Measurements from ENCODE around the gene GATD1. TPM values are rescaled to one million over a fixed set of nuclear protein-coding genes. Genes with fewer than 3 reads are reported as not detected.
"Not testable (repeated sequence)": the region's sequence is repeated elsewhere in the genome, so short reads cannot be mapped to it uniquely, and the experiment has no call there.

Gene GATD1
- total RNA-seq, 1 donor from 2014 or later: 17.4 TPM

DNA sequence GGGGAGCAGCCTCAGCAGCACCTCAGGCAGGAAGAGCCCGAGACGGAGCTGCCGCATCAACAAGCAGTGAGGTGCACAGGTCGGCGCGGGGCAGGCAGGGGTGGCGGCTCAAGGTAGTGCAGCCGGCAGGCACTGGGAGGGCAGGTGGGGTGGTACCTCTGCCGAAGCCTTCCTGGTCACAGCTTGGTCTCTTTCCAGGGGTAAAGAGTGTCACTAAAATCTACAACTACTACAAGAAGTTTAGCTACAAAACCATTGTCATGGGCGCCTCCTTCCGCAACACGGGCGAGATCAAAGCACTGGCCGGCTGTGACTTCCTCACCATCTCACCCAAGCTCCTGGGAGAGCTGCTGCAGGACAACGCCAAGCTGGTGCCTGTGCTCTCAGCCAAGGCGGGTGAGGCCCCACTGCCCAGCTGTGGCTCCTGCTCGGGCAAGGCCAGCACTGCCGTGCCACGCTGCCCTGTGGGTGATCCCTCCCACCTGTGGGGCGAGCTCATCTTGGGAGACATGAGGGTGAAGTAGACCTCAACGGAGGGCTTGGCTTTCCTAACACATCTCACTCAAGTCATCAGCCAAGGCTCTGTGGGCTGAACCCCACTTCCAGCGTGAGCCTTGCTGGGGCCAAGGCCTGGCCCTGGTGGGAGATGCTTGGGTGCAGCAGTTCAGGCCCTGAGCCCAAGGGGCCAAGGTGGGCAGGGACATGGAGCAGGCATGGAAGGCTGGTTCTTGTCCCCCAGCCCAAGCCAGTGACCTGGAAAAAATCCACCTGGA lies 13.6 kb downstream of the GATD1 start:
- no peak for DNase-seq

DNA sequence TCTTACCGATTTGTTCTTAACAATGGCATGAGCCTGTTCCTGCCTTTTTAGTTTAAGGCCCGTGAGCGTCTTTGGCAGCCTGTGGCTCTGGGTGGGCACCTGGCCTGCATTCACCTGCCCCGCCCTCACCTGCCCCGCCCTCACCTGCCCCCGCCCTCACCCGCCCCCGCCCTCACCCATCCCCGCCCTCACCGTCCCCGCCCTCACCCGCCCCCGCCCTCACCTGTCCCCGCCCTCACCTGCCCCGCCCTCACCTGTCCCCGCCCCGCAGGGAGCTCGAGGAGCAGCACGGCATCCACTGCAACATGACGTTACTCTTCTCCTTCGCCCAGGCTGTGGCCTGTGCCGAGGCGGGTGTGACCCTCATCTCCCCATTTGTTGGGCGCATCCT lies 14.2 kb downstream of the GATD1 start:
- no peak for DNase-seq

DNA sequence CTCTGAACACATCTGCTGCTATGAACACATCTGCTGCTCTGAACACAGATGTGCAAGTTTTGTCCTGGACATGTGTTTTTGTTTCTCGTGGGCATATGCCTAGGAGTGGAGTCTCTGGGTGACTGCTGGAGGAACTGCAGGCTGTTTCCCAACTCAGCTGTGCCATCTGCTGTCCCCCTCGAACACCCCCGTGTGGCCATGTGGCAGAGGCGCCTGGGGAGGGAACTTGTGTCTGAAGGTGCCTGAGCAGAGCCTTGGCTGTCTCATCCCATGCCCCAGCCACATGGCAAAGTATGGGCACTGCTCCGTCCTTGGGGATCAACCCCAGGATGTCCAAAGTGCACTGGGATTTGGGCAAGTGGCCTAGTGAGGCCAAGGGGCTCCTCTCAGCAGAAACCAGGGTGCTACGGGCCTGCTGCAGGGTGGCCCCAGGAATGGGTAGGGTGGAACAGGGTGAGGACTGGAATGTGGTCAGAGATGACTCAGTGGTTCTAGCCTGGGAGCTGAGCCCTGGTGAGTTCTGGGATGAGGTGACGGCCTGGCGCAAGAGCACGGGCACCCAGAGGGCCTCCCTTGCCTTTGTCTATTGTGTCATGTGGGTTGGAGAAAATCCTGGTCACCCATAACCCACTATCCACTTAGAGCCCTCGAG lies 14.7 kb downstream of the GATD1 start:
- peak; percentile 53 for DNase-seq

DNA sequence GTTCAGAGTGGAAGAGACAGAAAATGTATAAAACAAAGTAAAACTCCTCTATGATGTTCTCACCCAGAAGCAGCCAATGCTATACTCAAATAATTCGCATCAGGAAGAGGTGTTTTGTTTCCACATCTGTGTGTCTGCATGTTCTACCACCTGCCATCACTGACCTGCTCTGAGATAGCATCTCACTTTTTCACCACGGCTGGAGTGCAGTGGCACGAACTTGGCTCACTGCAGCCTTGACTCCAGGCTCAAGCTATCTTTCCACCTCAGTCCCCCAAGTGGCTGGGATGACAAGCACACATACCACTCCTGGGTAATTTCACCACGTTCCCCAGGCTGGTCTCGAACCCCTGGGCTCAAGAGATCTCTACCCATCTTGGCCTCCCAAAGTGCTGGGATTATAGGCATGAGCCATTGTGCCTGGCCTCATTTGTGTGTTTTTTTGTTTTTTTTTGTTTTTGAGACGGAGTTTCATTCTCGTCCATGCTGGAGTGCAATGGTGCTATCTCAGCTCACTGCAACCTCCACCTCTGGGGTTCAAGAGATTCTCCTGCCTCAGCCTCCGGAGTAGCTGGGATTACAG lies 15.7 kb downstream of the GATD1 start:
- DNase-seq: no peak

DNA sequence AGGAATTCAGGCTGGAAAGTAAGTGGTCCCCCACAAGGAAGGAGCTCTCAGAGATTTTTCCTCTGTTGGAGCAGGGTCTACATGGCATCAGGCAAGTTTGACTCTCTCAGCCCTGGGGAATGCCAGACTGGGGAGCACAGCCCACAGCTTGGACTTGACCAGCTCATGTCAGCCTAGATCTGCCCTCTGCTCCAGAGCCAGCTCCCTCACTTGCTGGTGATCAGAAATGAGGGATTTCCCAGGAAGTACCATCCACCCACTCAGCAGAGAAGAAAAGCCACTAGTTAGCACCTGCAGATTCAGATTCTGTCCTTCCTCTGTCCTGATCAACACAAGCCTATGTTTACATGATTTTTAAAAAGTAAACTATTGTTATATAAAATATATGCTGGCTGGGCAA lies 17.1 kb downstream of the GATD1 start:
- DNase-seq: no peak

DNA sequence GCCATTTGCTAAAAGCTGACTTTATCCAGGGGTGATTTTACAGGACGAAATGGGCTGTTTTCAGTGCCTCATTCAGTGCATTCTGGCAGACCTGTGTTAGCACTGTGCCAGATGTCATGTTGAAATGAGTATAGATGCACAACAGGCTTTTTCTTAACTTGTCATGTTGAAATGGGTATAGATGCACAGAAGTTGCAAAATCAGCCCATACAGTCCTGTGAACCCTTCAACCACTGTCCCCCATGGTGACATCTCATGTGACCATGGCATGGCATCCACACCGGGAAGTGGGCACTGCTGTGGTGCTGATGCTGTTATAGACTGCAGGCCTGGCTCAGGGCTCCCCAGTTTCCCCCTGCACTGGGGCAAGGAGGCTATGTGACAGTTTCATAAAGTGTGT lies 27.6 kb downstream of the GATD1 start:
- DNase-seq: no peak

DNA sequence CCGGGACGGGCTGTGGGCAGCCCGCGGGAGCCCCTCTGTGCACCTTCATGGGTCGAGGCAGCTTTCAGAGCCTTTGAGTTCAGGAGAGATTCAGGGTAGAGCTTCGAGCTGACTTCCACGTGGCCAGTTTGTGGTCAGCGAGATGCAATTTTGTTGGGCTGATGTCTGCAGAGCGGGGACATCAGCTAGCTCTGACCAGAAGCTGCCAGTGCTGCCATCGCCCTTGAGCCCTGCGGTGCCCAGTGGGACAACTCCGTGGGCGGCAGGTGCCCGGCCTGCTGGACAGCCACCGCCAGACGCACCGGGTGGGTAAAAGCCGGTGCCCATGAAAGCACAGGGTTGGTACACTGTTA lies 29.3 kb downstream of the GATD1 start:
- no peak for DNase-seq

DNA sequence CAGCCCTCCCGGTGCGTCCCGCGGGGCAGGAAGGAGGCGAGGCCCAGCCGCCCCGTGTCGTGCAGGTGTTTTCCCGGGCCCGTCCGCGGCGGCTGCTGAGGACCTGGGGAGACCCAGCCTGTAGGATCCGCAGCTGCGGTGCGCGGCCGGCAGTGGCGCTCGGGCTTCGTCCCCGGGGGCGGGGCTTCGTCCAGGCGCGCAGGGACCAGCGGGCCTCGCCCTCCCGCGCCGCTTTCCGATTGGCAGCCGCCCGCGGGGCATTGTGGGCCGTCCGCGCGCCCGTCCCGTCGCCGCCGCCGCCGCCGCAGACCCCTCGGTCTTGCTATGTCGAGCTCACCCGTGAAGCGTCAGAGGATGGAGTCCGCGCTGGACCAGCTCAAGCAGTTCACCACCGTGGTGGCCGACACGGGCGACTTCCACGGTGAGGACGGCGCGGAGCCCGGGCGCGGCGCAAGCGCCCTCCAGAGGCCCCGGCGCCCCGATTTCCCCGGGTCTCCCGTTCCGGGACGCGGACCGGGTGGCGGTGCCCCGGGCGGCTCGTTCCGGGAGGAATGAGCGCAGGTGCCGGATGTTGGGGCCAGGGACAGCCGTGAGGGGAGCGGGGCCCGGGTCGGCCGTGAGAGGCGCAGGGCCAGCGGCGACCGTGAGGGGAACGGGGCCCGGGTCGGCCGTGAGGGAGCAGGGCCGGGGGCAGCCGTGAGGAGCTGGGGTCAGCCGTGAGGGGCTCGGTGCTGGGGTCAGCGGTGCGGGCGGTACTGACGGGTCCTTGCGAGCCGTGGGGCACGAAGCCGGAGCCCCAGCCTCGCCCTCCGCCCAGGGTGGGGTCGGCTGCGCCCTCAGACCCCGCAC lies 29.9 kb downstream of the GATD1 start, which contains the start of gene TALDO1:
TSS of gene TALDO1 (plus strand) at position 307 of the 849 bp plus-strand sequence. CDS start at position 325, 18 bp downstream.
- peak; percentile 95 for DNase-seq

DNA sequence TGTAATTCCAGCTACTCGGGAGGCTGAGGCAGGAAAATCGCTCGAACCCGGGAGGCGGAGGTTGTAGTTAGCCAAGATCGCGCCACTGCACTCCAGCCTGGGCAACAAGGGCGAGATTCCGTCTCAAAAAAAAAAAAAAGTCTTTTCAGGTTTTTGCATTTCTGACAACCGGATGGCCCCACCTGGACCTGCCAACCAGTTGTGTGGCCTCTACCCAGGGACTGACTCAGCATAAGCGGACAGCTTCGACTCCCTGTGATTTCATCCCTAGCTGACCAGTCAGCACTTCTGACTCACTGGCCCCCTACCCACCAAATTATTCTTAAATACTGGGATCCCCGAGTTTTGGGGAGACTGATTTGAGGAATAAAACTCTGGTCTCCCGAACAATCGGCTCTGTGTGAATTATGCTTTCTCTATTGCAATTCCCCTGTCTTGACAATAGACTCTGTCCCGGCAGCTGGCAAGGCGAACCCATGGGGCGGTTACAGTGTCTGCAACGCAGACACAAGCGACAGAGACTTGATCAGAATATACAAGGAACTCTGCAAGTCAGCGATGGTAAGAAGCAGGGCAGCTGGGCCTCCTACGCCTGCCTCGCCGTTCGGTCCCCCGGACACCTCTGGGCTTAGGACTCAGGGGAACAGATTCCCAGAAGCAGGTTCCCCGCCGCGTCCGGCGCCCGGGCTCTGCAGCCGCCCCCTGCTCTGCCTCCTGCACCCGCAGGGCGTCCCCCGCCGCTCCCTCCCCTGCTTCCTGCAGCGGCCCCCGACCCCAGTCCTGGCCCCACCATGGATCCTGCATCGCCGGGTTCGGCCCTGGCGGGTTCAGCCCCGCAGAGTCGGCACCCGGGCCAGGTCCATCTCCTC lies 30.8 kb downstream of the GATD1 start:
- DNase-seq: no peak

DNA sequence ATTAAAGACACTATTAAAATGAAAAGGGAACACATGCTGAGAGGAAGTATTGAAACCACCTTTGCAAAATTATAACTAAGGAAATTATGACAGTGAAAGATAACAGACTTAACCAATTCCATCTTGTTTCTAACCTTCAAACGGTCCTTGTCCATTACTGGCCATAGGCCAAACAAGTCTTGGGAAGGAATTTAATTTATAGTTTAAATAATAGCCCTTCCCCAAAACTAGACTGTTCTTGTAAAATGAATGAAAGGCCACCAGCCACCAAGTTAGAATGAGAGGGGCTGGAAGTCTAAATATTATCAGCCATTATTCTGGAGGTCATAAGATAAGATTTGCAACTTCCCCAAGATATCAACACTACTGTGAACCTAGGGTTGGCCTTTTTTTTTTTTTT lies 31.9 kb downstream of the GATD1 start:
- DNase-seq: no peak

DNA sequence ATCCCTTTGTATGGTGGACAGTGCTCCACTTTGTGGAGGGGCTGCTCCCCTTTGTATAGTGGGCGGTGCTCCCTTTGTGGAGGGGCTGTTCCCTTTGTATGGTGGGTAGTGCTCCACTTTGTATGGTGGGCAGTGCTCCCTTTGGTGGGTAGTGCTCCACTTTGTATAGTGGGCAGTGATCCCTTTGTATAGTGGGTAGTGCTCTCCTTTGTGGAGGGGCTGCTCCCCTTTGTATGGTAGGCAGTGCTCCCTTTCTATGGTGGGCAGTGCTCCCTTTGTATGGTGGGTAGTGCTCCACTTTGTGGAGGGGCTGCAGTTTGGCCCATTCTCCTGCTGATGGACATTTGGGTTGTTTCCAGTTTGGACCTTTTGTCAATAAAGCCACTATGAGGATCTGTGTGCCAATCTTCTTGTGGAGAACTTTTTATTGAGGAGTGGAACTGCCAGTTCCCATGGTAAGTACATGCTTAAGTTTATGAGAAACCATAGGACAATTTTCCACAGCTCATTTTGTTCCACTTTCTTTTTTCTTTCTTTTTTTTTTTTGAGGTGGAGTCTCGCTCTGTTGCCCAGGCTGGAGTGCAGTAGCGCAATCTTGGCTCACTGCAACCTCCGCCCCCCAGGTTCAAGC lies 34.6 kb downstream of the GATD1 start:
- DNase-seq: no peak

DNA sequence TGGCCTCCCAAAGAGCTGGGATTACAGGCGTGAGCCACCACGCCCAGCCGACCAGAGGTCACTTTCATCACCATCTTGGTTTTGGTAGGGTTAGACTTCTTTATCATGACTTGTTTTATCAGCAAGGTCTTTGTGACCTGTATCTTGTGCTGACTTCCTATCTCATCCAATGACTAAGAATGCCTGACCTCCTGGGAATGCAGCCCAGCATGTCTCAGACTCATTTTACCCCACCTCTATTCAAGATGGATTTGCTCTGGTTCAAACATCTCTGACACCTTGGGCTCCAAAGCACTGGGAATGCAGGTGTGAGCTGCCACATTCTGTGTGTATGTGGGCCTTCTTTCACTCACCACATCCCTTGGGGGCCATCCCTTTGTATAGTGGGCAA lies 35.1 kb downstream of the GATD1 start:
- no peak for DNase-seq

DNA sequence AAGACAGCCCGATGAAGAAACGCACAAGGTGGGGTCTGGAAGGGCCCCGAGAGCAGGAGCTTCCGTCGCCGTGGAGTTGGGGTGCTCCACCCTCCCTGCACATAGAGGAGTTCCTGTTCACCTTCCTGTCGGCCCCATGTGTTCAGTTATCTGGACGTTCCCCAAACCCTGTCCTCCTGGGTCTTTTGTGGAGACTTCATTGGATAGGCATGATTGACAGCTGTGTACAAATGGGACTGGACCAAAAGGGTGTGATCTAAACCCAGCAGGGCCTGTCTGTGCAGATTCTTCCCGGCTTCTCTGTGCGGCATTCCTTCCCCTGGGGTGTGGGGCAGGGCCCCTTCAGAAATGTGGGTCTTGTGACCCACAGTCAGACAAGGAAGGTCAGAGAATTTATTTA lies 39.4 kb downstream of the GATD1 start:
- DNase-seq: not testable (repeated sequence)

DNA sequence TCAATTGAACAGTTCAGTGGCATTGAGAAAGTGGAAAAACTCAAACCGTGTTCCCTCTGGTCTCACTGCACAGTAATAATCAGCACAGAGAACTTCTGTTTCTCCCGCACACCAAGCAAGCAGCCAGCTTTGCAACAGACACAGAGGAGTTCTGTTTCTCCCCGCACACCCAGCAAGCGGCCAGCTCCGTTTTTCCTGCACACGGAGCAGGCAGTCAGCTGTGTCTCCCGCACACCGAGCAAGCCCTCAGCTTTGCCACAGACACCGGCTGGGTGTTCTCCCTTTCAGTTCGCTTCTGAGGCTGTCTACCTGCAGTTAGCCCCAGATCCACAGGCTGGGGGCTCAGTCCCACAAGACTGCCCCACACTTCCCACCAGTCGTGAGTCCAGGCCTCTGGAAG lies 39.9 kb downstream of the GATD1 start:
- no peak for DNase-seq

DNA sequence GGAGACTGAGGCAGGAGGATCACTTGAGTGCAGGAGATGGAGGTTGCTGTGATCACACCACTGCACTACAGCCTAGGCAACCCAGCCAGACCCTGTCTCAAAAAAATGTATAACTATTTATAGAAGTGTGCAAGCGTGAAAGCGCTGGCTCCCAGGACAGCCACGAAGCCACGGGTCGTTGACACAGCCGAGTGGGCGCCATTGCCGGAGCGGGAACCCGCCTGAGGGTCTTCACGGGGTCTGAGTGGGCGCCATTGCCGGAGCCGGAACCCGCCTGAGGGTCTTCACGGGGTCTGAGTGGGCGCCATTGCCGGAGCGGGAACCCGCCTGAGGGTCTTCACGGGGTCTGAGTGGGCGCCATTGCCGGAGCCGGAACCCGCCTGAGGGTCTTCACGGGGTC lies 42.7 kb downstream of the GATD1 start:
- DNase-seq: not testable (repeated sequence)

DNA sequence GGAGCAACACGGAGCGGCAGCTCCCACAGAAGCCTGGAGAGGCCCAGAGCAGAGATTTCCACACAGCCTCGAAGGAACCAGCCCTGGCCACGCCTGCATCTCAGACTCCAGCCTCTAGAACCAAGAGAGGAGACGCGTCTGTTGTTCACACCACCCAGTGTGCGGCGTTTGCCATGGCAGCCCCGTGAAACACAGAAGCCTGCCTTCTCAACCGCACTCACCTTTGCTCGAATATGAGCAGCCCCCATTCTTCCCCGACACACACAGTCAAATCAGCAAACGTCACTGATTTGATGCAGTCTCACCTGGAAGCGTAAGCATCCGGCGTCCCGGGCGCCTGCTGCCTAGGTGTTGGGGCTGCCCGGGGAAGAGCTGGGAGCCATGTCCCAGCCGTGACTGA lies 44.2 kb downstream of the GATD1 start:
- DNase-seq: no peak

DNA sequence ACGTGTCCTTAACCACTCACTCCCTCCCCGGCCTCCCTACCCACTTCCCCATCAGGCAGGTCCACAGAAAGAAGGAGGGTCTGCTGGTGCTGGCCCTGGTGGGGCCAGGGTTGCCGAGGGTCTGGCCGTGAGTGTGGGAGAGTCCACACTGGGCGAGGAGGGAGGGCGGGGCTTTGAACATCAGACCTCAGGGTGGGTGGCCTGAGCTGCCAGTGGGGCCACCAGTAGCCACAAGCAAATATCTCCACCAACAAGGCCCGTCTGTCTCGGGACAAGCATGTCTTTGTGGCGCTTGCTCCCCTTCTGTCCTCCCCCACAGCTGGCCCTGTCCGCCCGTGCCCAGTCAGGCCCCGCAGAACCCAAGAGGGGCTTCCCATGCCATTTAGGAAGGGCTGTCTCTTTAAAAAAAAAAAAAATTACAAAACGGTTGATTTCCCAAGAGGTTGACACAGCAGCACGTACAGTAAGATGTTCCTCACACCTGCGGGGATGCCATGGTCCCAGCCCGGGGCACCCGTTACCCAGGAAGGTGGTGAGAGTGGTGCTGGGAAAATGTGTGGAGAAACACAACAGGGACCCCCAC lies 47.7 kb downstream of the GATD1 start:
- no peak for DNase-seq

DNA sequence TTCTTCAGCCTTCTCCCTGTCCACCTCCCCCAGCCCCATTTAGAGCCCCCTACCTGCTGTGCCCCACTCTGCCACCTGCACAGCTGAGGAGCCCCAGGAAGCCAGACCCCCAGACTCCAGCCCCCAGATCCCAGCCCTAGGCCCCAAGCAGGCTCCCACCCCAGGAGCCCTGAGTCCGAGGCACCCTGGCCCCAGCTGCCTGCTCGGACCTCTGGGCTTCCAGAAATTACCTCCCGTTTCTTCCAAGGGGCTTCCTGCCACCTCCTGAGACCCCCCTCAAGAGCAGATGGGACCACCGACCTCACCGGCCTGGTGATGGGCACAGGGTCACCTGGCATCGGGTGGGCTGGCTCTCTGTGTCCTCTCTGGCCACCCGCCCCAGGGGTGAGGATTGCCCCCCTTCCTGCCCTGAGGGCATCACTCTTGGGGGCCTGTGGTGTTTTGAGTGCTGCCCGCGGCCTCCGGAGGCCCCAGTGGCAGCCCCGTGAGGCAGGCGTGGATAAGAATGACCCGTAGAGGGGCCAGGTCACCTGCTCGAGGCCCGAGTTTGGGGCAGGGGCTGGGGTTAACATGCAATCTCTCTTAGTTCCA lies 48.3 kb downstream of the GATD1 start:
- DNase-seq: no peak

DNA sequence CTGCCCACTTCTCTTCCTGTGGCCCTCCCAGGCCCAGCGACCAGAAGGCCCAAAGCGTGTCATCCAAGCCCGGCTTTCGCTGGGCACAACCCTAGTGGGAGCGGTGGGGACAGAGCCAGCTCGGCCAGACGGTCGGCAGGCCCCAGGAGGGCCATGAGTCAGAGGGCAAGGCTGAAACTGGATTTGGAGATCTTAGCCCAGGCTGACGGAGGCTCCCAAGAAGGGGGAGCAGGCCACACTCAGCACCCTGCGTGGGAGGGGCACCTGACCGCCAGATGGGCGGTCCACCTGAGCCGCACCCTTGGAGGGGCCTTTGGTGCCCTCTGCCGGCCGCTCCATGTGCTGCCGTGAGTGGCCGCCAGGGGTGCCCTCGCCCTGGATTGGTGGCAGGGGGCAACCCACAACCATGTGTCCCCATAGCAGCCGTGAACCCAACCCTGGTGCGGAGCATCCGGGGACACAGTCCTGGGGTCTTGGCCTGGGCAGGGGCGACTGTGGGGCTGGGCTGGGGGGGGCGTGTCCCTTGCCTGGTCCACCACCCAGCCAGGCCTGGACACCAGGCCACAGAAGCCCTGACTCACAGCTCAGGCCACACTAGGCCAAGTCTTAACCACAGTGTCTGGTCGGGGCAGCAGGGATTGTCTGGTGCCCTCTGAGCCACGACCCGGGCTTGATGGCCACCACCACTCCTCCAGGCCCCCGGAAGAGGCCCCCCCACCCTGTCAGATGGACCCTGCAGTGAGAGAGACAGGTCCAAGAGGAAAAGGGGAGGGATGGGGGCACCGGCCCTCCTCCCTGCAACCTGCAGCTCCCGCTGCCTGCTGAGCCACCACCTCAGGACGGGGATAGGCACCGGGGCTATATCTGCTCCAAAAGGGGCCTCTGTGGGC lies 49.2 kb downstream of the GATD1 start:
- peak; percentile 83 for DNase-seq

Data from tongue (tissue), 2 donors.